ENCODE data around the gene MAP3K20.

Gene MAP3K20

GRCh38 chr2:173210270-173211196 is 134.9 kb downstream of the MAP3K20 start:
- DNase-seq = no peak

- no peak for DNase-seq
Observed at GRCh38 chr2:173213181-173213580, 137.5 kb downstream of the MAP3K20 start.

GRCh38 chr2:173214213-173214612 is 138.6 kb downstream of the MAP3K20 start:
- no peak for DNase-seq

- no peak for DNase-seq
Observed at GRCh38 chr2:173215316-173215715, 139.7 kb downstream of the MAP3K20 start.

GRCh38 chr2:173216051-173216450 is 140.4 kb downstream of the MAP3K20 start:
- DNase-seq = no peak

GRCh38 chr2:173216668-173217067 is 141.0 kb downstream of the MAP3K20 start:
- DNase-seq = no peak

GRCh38 chr2:173217116-173217840 is 141.6 kb downstream of the MAP3K20 start:
- no peak for DNase-seq

GRCh38 chr2:173218326-173219056 is 142.8 kb downstream of the MAP3K20 start:
- no peak for DNase-seq

- DNase-seq = no peak
Observed at GRCh38 chr2:173221132-173221695, 145.6 kb downstream of the MAP3K20 start.

- DNase-seq = no peak
Observed at GRCh38 chr2:173221937-173222594, 146.4 kb downstream of the MAP3K20 start.

GRCh38 chr2:173223871-173224270 is 148.2 kb downstream of the MAP3K20 start:
- DNase-seq = no peak

GRCh38 chr2:173226899-173227698 is 151.5 kb downstream of the MAP3K20 start:
- DNase-seq = no peak

- no peak for DNase-seq
Observed at GRCh38 chr2:173229086-173229485, 153.4 kb downstream of the MAP3K20 start.

- no peak for DNase-seq
Observed at GRCh38 chr2:173230181-173230580, 154.5 kb downstream of the MAP3K20 start.

- DNase-seq = no peak
Observed at GRCh38 chr2:173231042-173231441, 155.4 kb downstream of the MAP3K20 start.

GRCh38 chr2:173231465-173231864 is 155.8 kb downstream of the MAP3K20 start:
- no peak for DNase-seq

- DNase-seq = no peak
Observed at GRCh38 chr2:173232956-173233744, 157.5 kb downstream of the MAP3K20 start.

GRCh38 chr2:173235947-173236803 is 160.5 kb downstream of the MAP3K20 start:
- DNase-seq = no peak

GRCh38 chr2:173238385-173238784 is 162.7 kb downstream of the MAP3K20 start:
- DNase-seq = no peak

GRCh38 chr2:173238831-173239230 is 163.2 kb downstream of the MAP3K20 start:
- DNase-seq = no peak
